Right kidney (tissue), 1 donor: Measurements from ENCODE around the gene RFX3.

Source experiments
- DNase-seq: peaks from one replicate; pipeline ENCODE4 v3.0.0-alpha.2; 2016

Gene RFX3

GRCh38 chr9:3433754-3434153 is 92.0 kb downstream of the RFX3 start:
- DNase-seq: no peak

- DNase-seq: no peak
Observed at GRCh38 chr9:3433066-3433465, 92.7 kb downstream of the RFX3 start.

- no peak for DNase-seq
Observed at GRCh38 chr9:3431890-3432289, 93.9 kb downstream of the RFX3 start.

- no peak for DNase-seq
Observed at GRCh38 chr9:3419893-3420292, 105.9 kb downstream of the RFX3 start.

- DNase-seq: no peak
Observed at GRCh38 chr9:3415906-3416305, 109.9 kb downstream of the RFX3 start.

- DNase-seq: no peak
Observed at GRCh38 chr9:3413984-3414383, 111.8 kb downstream of the RFX3 start.

- DNase-seq: no peak
Observed at GRCh38 chr9:3410461-3410860, 115.3 kb downstream of the RFX3 start.

GRCh38 chr9:3409453-3409852 is 116.3 kb downstream of the RFX3 start:
- no peak for DNase-seq

GRCh38 chr9:3403315-3403714 is 122.5 kb downstream of the RFX3 start:
- DNase-seq: no peak

GRCh38 chr9:3401221-3401954 is 124.4 kb downstream of the RFX3 start:
- DNase-seq: no peak

- no peak for DNase-seq
Observed at GRCh38 chr9:3398232-3398648, 127.6 kb downstream of the RFX3 start.

- DNase-seq: no peak
Observed at GRCh38 chr9:3397766-3398165, 128.0 kb downstream of the RFX3 start.

GRCh38 chr9:3391414-3391813 is 134.4 kb downstream of the RFX3 start:
- no peak for DNase-seq

GRCh38 chr9:3386753-3387152 is 139.0 kb downstream of the RFX3 start:
- no peak for DNase-seq

GRCh38 chr9:3385871-3386270 is 139.9 kb downstream of the RFX3 start:
- no peak for DNase-seq

- no peak for DNase-seq
Observed at GRCh38 chr9:3371842-3372241, 154.0 kb downstream of the RFX3 start.

- DNase-seq: no peak
Observed at GRCh38 chr9:3370715-3371114, 155.1 kb downstream of the RFX3 start.

- no peak for DNase-seq
Observed at GRCh38 chr9:3367185-3367584, 158.6 kb downstream of the RFX3 start.

GRCh38 chr9:3361689-3362392 is 164.0 kb downstream of the RFX3 start:
- no peak for DNase-seq

- no peak for DNase-seq
Observed at GRCh38 chr9:3361116-3361515, 164.7 kb downstream of the RFX3 start.

- no peak for DNase-seq
Observed at GRCh38 chr9:3360245-3360644, 165.6 kb downstream of the RFX3 start.

GRCh38 chr9:3359778-3360177 is 166.0 kb downstream of the RFX3 start:
- DNase-seq: no peak

- no peak for DNase-seq
Observed at GRCh38 chr9:3359048-3359692, 166.6 kb downstream of the RFX3 start.

- DNase-seq: no peak
Observed at GRCh38 chr9:3348169-3348568, 177.6 kb downstream of the RFX3 start.
